Pancreas (tissue), 10 donors: ENCODE data around the gene GAS7. TPM values are rescaled to one million over a fixed set of nuclear protein-coding genes. Genes with fewer than 3 reads are reported as not detected.

Experiments
- ATAC-seq, 4 donors: fragments of 200-7000 bp; cut with Tn5 transposase; one replicate each; pipeline versions ENCODE4 v1.8.0 to v1.9.1; 2020; ENCODE audit warnings: mild to moderate bottlenecking in 4 of 4, moderate library complexity in 4 of 4
- DNase-seq, 6 donors: peaks; one replicate each; pipeline ENCODE4 v3.0.0-alpha.2; 2020
- FAIRE-seq: peaks from 2 replicates; lab custom pipeline; 2012; peaks lifted over from hg19 to GRCh38; lab: Jason Lieb, UNC
- H3K27ac ChIP-seq, 4 donors: fragments of 200-600 bp; sonication (generic); 1 replicate in 3 of 4; 2 replicates in 1 of 4; pipeline versions ENCODE4 v1.5.0 to v1.8.0; 2020
- H3K27me3 ChIP-seq, 4 donors: fragments of 200-600 bp; one replicate each; pipeline ENCODE4 v1.8.0; 2021
- H3K36me3 ChIP-seq, 3 donors: fragments of 200-600 bp; sonication (generic) in 1 of 3; one replicate each; pipeline versions ENCODE4 v1.5.0 to v1.8.0; 2020 to 2021
- H3K4me1 ChIP-seq, 3 donors: fragments of 200-600 bp; one replicate each; pipeline ENCODE4 v1.8.0; 2021
- H3K4me3 ChIP-seq, 4 donors: fragments of 200-600 bp; sonication (generic) in 2 of 4; one replicate each; pipeline versions ENCODE4 v1.5.0 to v1.8.0; 2020 to 2021
- H3K9me3 ChIP-seq, 4 donors: fragments of 200-600 bp; one replicate each; pipeline ENCODE4 v1.8.0; 2021
- WGBS, 2 donors: extraction: QIAGEN DNeasy Blood & Tissue Kit; methylation state at CpG; one replicate each; pipeline ENCODE4 v1.1.7; 2013; 5-methylcytosine and 5-hydroxymethylcytosine counted together
- intact Hi-C, 3 donors: fragments of 100-400 bp; cut with DNase I; formaldehyde crosslinking; loops; one replicate each; pipeline versions ENCODE4 v1.11.1 to v1.14.2; 2022
- polyA plus RNA-seq, 2 donors: library from polyadenylated mRNA; stranded (reverse); fragments of 200-250 nt; gene quantifications; one replicate each; pipeline ENCODE4 v1.2.3, GENCODE V29; 2013
- total RNA-seq, 6 donors: library from RNA; stranded (reverse); fragmentation: NEBNext Ultra II Directional in 4 of 6; extraction: Animal tissue kit (Norgen Biotek cat#: 25700) in 4 of 6; gene quantifications; one replicate each; pipeline versions ENCODE4 v1.2.1 to v1.2.4, GENCODE V29; 2021 to 2023
- TF ChIP-seq, protein P1 (sequence below), 4 donors: fragments of 200-600 bp; sonication (generic) in 3 of 4; IDR thresholded peaks; one replicate each; pipeline versions ENCODE4 v1.5.0 to v1.8.0; 2021; ENCODE audit warnings: antibody characterized with exemption in 4 of 4
- donor health status: healthy with polysubstance abuse.
- donor health status: DM: no; HTN: no; CAD: no; lungs with moderate emphysema.
- donor health status: DM: no; HTN: no; CAD: no.
- donor health status: control.
- donor health status: control.
- donor health status: Bipolar disorder and iron deficiency.
- donor health status: DM: yes; HTN: yes; CAD: no.
- donor health status: DM: no; HTN: no; CAD: no.
- donor health status: DM: no; HTN: no; CAD: no.
- donor health status: DM: yes; HTN: yes; CAD: no.

GAS7 gene
- total and polyA plus RNA-seq, 8 donors: 1.9 to 22.9 (median 3.7) TPM

- intact Hi-C loops: no loop called here
- H3K36me3 ChIP-seq: no peaks in the 10 kb centered on the region
- no peak overlapping the region for H3K4me3 ChIP-seq
- TF ChIP-seq, protein P1, sequence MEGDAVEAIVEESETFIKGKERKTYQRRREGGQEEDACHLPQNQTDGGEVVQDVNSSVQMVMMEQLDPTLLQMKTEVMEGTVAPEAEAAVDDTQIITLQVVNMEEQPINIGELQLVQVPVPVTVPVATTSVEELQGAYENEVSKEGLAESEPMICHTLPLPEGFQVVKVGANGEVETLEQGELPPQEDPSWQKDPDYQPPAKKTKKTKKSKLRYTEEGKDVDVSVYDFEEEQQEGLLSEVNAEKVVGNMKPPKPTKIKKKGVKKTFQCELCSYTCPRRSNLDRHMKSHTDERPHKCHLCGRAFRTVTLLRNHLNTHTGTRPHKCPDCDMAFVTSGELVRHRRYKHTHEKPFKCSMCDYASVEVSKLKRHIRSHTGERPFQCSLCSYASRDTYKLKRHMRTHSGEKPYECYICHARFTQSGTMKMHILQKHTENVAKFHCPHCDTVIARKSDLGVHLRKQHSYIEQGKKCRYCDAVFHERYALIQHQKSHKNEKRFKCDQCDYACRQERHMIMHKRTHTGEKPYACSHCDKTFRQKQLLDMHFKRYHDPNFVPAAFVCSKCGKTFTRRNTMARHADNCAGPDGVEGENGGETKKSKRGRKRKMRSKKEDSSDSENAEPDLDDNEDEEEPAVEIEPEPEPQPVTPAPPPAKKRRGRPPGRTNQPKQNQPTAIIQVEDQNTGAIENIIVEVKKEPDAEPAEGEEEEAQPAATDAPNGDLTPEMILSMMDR (IDR thresholded peaks at IDR 0.05): no peak
- ATAC-seq (peak in 2 of 4 donors; percentile 10 to 42), FAIRE-seq (no peak), DNase-seq (no peak)
- H3K27ac ChIP-seq: peak overlapping the region in 2 of 4 donors; percentile 70 to 75
- H3K9me3 ChIP-seq: no peaks in the 10 kb centered on the region
- peaks cover 0 to 3% (median 0%) of the 10 kb centered on the region in 3 donors for H3K4me1 ChIP-seq
- H3K27me3 ChIP-seq: no peaks in the 10 kb centered on the region
- WGBS, 2 donors: 45 to 74% methylated on average over 3 of the region's 3 CpGs
Observed at GRCh38 chr17:10087355-10087754, 111.1 kb downstream of the GAS7 start.

DNA sequence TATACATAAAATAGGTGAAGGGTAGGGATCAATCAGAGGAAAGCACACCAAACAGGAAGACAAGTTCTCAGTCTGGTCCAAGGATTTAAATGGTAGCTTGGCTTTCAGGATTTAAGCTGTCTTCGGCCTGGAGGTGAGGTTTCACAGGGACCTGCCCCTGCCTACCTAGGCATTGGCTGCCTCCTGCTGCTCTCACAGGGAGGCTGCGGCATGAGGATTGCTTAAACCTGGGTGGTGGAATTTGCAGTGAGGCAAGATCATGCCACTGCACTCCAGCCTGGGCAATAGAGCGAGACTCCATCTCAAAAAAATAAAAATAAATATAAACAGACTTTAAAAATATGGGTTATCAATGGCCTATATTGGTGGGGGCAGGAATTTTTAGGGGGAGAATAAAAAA is 114.5 kb downstream of the GAS7 start:
- WGBS, 2 donors: 85 to 100% methylated on average over 3 of the region's 3 CpGs
- TF ChIP-seq, protein P1 (IDR thresholded peaks at IDR 0.05): no peak

DNA sequence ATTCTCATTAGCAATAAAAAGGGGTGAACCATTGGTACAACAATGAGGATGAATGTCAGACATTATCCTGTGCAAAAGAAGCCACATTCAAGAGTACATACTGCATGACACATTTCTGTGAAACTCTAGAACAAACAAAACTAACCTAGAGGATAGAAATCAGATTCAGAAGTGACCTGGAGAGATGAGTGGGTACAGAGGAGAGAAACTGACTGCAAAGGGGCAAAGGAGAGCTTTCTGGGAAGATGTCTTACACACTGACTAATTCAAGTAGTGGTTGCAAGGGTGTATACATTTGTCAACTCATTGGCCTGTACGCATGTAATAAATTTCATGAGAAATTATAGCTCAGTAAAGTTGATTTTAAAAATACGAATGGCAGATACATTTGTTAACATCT is 115.6 kb downstream of the GAS7 start:
- Histone ChIP-seq H3K9me3 (no peaks in the 10 kb centered on the region), H3K4me3 (no peak overlapping the region), H3K4me1 (peaks cover 0 to 3% (median 0%) of the 10 kb centered on the region in 3 donors), H3K36me3 (no peaks in the 10 kb centered on the region), H3K27ac (no peak overlapping the region), H3K27me3 (no peaks in the 10 kb centered on the region)
- TF ChIP-seq, protein P1 (IDR thresholded peaks at IDR 0.05): no peak
- DNase-seq (no peak), FAIRE-seq (no peak), ATAC-seq (no peak)
- intact Hi-C loops: no loop called here
- 70 to 80% methylated on average over 2 of the region's 2 CpGs for WGBS, 2 donors

More for the DNA sequence above, 114.5 kb downstream of the GAS7 start:
- no peak for DNase-seq
- H3K27ac ChIP-seq: no peak overlapping the region
- H3K4me3 ChIP-seq: no peak overlapping the region
- H3K9me3 ChIP-seq: no peaks in the 10 kb centered on the region
- no peak for ATAC-seq
- H3K27me3 ChIP-seq: no peaks in the 10 kb centered on the region
- FAIRE-seq: no peak
- H3K36me3 ChIP-seq: no peaks in the 10 kb centered on the region
- H3K4me1 ChIP-seq: peaks cover 0 to 3% (median 0%) of the 10 kb centered on the region in 3 donors
- intact Hi-C loops: no loop called here

DNA sequence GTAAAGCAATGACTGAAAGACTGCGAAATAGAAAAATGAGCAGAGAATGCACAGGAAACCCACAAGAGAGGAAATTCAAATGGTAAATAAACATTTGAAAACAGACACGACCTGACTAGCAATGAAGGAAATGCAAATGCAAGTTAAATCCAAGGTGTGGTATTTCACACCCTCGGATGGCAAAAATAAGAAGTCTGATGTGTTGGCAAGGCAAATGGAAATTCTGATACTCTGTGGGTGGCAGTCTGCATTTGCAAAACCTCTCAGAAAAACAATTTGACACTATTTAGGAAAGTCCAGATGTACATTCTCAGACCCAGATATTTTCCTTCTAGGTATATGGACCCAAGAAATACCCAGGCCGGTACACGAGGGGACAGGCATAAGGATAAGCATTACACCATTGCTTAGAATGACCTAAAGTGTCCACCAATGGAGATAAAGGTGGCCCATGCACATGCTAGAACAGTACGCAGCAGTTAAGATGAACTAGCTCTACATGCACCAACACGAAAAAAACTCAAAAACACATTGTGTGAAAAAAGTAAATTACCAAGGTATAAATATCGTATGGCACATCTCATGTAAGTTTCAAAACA is 116.7 kb downstream of the GAS7 start:
- TF ChIP-seq, protein P1 (IDR thresholded peaks at IDR 0.05): no peak
- Histone ChIP-seq H3K4me1 (no peaks in the 10 kb centered on the region), H3K27me3 (no peaks in the 10 kb centered on the region), H3K36me3 (no peaks in the 10 kb centered on the region), H3K9me3 (no peaks in the 10 kb centered on the region), H3K27ac (no peak overlapping the region), H3K4me3 (no peak overlapping the region)
- ATAC-seq (no peak), DNase-seq (no peak), FAIRE-seq (no peak)
- intact Hi-C loops: no loop called here
- WGBS, 2 donors: 58 to 66% methylated on average over 8 of the region's 8 CpGs

DNA sequence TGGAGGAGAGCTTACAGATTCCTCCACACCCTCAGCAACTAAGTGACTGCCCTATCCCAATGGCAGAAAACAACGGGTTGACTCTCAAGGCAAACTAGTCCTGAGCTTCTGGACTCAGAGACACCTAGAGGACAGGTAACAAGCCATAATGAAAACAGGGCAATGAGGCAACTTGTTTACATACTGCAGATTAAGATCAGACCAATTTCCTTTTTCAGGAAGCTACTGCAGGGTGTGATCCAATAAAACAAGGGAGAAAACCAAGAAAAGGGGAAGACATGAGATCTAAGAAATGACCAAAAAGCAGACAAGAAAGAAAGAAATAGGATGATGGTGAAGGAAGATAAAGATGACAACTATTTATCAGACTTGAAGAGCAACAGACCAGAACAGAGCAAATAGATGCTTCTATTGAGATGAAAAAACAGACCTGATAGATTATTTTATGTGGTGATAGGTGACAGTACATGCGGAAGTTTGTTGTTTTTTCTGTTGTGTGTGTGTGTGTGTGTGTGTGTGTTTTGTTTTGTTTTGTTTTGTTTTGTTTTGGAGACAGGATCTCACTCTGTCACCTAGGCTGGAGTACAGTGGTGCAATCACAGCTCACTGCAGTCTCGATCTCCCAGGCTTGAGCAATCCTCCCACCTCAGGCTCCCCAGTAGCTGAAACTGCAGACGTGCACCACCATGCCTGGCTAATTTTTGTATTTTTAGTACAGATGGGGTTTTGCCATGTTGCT is 120.7 kb downstream of the GAS7 start:
- no peak overlapping the region for H3K27ac ChIP-seq
- TF ChIP-seq, protein P1 (IDR thresholded peaks at IDR 0.05): no peak
- no peaks in the 10 kb centered on the region for H3K9me3 ChIP-seq
- H3K4me1 ChIP-seq: no peaks in the 10 kb centered on the region
- ATAC-seq (no peak), FAIRE-seq (no peak), DNase-seq (no peak)
- no peak overlapping the region for H3K4me3 ChIP-seq
- no peaks in the 10 kb centered on the region for H3K36me3 ChIP-seq
- intact Hi-C loops: no loop called here
- WGBS, 2 donors: 64 to 73% methylated on average over 4 of the region's 4 CpGs
- H3K27me3 ChIP-seq: no peaks in the 10 kb centered on the region
